Measurements from ENCODE around the gene TBXAS1.
"Not testable (repeated sequence)": the region's sequence is repeated elsewhere in the genome, so short reads cannot be mapped to it uniquely, and the experiment has no call there.

Gene TBXAS1

GRCh38 chr7:139915864-139916716 lies 87.0 kb downstream of the TBXAS1 start:
- peak in 3 of 5 experiments; percentile 6 to 93 (median 41) for DNase-seq

DNA sequence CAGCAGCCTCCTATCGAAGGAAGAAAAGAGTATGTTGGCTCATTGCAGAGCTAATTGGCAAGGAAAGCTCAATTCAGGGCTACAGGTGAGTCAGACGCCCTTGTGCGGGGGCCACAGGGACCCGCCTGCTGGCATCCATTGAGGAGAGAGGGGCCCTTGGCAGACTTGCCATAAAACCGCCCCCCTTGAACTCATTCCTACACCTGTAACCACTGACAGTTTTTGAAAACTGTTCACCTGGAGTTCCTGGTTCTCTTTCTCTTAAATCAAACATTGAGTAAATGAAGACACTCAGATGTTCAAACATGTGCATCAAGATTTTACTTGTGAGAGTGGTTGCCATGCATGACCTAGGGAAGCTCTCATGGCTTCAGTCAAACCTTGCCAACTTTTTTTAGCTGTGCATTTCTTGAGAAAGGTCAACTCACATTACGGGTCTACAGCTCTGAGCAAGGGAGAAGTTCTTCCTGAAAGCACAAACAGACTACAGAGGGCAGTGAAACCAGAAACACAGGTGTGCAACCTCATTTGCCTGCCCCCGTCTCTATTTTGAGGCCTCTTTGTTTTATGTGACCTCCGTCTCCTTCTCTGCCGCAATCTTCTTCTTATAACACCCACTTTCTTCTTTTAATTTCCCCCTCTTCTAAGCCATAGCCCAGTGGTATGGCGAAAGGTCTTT lies 87.8 kb downstream of the TBXAS1 start:
- DNase-seq: peak in 1 of 5 experiments; percentile 23

DNA sequence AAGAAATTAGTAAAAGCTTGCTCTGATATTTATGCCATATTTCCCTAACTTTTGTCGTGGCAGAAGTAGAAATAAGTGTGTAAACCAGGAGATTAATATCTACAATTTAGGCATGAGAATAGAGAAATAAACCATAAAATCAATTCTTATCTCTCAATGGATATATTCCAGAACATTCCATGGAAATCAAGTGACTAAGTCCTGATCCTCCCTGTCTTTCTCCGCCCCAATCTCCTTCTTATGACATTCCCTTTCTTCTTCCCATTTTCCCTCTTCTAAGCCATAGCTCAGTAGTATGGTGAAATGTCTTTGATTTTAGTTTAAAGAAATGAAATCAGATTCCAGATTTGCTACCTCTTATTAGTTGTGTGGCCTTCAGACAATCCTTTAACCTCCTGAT lies 88.8 kb downstream of the TBXAS1 start:
- no peak for DNase-seq

DNA sequence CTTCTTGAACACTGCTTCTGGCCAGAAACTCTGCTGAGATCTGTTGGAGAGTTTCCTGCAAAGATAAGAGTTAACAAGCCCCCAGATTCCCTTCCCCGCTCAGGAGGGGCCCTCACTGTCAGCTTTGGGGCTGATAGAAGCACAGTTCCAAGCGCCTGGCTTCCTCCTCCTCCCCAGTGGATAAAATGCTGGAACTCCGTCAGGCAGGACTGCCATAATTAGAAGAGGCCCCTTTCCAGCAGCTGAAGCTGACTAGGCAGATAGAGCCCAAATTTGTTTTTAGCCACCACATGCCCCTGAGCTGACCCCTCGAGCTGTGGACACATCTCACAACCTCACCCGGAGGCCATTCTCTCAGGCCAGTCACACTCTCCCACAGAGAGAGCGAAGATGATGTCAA lies 89.4 kb downstream of the TBXAS1 start:
- DNase-seq: no peak

- DNase-seq: no peak
Observed at GRCh38 chr7:139923090-139923489, 94.0 kb downstream of the TBXAS1 start.

GRCh38 chr7:139924461-139924860 lies 95.4 kb downstream of the TBXAS1 start:
- no peak for DNase-seq

DNA sequence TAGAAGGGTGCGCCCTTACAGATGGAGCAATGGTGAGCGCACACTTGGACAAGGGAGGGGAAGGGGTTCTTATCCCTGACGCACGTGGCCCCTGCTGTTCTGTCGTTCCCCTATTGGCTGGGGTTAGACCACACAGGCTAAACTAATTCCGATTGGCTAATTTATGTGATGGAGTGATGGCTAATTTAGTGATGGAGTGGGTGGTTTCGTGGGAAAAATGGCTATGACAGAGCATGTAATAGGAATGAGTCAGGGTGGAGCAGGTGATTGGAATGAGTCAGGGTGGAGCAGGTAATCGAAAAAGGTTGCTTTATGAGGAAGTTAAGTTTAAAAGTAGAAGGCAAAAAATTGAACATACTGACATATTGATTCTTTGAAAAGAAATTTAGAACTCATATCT lies 100.2 kb downstream of the TBXAS1 start:
- DNase-seq: not testable (repeated sequence)

GRCh38 chr7:139930286-139930965 lies 101.4 kb downstream of the TBXAS1 start:
- DNase-seq: no peak

DNA sequence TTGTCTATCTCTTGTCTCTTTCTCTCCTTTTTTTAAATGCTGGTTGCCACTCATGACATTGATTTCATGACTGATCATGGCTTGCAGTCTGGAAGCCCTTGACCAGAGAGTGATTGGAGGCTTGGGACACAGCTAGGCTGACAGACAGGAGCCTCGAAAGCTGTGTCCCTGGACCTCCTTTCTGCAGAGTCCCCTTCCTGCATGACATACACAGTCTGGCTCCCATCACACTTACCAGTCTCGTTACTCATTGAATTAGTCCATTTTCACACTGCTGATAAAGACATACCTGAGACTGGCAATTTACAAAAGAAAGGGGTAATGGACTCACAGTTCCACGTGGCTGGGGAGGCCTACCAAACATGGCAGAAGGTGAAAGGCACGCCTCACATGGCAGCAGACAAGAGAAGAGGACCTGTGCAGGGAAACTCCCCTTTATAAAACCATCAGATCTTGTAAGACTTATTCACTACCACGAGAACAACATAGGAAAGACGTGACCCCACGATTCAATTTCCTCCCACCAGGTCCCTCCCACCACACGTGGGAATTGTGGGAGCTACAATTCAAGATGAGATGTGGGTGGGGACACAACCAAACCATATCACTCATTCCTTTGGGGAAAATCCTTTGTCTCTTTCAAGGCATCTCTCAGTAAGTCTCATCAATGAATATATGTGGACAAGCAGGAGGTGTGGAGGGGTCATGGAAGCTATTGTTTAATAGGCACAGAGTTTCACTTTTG lies 102.3 kb downstream of the TBXAS1 start:
- no peak for DNase-seq

DNA sequence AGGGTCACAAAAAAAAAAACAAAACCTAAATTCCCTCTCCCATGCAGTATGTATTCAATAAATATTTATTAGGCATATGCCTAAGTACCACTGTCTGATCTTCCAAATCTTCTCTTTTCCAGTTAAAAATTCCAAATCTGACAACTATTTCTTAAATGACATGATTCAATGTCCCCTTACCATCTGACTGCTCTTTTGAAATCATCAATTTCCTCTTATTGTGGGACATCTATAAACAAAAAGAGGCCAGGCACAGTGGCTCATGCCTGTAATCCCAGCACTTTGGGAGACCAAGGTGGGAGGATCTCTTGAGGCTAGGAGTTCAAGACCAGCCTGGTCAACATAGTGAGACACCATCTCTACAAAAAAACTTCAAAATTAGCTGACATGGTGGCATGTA lies 103.5 kb downstream of the TBXAS1 start:
- no peak for DNase-seq

GRCh38 chr7:139936760-139937310 lies 107.8 kb downstream of the TBXAS1 start:
- no peak for DNase-seq

GRCh38 chr7:139937715-139938114 lies 108.7 kb downstream of the TBXAS1 start:
- no peak for DNase-seq

DNA sequence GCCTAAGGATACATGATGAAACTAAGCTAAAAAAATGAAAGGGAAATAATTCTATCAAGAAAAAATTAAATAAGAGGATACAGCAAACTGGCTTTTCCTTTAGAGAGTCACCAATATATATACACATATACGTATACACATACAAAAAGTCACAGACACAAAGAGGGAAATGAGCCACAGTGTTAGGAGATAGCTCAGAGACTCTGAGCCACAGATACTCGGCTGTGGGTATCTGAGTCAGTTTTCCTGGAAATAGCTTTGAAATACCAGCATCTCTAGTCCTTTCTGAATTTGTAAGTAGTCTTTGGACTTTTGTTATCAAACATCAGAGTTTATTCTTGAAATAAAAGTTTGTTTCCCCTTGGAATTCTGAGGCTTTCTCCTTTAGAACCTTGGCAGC lies 111.8 kb downstream of the TBXAS1 start:
- DNase-seq: no peak

GRCh38 chr7:139941421-139941820 lies 112.4 kb downstream of the TBXAS1 start:
- DNase-seq: no peak

GRCh38 chr7:139941866-139942265 lies 112.8 kb downstream of the TBXAS1 start:
- DNase-seq: no peak

DNA sequence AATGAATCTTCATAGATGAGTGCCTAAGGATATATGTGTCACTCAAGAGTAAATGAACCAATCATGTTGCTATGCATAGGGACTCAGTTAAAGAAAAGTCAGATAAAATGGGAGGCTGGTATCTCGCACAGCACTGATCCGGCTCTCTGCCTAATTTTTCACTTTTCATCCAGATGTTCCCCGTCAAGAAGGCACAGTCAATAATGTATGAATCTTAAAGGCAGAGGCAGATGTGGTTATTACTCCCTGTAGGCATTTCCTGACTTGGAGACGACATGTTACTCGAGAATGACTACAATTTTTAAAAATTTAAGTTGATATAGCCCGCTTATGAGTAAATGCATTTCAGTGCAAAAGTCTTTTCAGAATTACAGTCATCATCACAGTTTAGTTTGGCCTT lies 113.6 kb downstream of the TBXAS1 start:
- no peak for DNase-seq

GRCh38 chr7:139943401-139943800 lies 114.3 kb downstream of the TBXAS1 start:
- no peak for DNase-seq

DNA sequence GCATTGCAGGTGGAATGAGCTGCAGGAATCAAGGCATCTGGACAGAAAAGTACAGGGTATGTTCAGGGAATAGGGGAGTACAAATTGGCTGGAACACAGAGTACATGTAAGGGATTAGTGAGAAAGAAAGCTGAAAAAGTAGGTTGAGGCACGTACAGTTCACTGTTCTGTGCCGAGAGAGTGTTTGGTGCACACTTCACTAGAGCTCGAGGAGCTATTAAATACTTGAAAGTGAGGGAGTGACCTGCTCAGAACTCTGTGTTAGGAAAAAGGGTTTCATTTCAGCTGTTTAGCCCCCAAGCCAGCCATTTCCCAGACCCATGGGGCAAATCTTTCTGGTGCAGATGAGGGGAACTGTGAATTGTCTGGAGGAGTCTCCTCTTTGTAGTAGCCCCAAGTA lies 115.2 kb downstream of the TBXAS1 start:
- no peak for DNase-seq

DNA sequence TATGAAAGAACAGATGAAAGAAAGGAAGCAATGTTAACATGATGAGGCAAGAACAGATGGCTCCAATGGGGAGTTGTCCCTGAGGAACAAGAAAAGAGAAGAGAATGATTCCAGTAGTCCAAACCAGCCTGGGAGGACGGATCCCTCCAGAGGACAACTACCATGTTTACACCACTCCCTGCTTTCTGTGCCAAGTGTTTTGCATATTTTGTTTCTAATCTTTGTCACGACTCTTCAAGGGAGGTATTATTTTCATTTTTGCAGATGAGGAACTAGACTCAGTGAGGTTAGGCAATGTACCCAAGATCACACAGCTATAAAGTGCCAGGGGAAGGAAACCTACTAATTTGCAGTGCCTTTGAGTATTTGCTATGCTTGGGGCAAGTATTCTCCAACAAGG lies 117.5 kb downstream of the TBXAS1 start:
- DNase-seq: no peak

DNA sequence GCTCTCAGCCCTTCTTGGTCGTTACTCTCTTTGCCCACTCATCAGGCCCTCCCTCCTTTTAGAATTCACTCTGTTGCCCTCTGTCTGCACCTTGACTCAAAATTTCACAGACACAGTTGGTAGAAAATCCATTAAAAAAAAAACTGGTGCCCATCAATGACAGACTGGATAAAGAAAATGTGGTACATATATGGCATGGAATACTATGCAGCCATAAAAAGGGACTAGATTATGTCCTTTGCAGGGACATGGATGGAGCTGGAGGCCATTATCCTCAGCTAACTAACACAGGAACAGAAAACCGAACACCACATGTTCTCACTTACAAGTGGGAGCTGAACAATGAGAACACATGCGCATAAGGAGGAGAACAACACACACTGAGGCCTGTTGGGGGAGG lies 118.0 kb downstream of the TBXAS1 start:
- no peak for DNase-seq

DNA sequence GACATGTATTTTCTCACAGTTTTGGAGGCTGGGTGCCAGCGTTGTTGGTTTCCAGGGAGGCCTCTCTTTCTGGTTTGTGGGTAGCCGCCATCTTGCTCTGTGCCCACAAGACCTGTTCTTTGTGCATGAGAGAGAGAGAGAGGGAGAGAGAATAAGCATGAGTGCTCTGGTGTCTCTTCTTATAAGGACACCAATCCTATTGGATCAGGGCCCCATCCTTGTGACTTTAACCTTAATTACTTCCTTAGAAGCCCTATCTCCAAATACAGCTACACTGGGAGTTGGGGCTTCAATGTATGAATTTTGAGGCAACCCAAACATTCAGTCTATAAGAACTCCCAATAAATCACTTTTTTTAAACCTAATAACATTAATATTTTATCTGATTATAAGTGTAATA lies 119.1 kb downstream of the TBXAS1 start:
- peak in 1 of 5 experiments; percentile 9 for DNase-seq

DNA sequence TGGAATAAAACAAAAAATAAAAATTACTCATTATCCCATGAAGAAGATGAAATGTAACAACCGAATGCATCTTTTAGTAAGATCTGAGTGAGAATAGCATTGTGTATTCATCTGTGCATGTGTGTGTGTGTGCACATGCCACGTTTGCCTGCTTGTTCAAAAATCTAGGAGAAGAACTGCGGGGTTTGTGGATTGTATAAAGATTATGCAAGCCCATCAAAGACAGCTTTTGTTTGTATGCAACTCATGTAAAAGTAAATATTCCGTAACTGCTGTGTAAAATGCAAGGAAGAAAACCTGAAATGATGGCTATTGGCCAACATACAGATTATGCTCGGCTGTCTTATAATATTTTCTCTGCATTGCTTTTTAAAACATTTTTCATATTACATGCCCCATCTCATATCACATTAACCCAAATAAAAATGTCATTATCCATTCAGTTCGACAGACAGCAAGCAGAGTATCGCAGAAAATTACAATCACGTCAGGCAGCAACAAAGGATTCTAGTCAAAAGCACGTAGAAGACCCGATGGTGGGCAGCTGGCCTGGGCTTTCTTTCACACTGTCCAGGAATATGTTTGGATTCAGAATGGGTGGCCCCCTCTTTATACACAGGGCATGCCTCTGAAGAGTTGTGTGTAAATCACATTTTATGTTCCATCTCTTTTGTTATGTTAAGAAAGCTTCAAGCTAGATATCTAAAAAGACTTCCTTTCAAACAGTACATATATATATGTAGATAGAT lies 119.7 kb downstream of the TBXAS1 start:
- no peak for DNase-seq
